RWPE1 (cell line): ENCODE data around the gene SPG7.

Experiments
- CTCF ChIA-PET: fragments of 350-600 bp; sonication (Branson Sonifier 250); formaldehyde crosslinking; extraction: SDS; loops from one replicate; lab custom pipeline; 2021; lab: Yijun Ruan, JAX
- POLR2A ChIA-PET: fragments of 400-600 bp; formaldehyde crosslinking; extraction: SDS; loops from one replicate; lab custom pipeline; 2020; ENCODE audit warnings: antibody characterized with exemption; ENCODE audit not compliant: low non-redundant PET; lab: Yijun Ruan, JAX
- DNase-seq: peaks from one replicate; pipeline ENCODE4 v3.0.0; 2012; ENCODE audit warnings: low spot score
- H3K27ac ChIP-seq: fragments of 450-650 bp; 2 replicates; pipeline ENCODE4 v1.5.1; 2017
- CTCF ChIP-seq: fragments of 450-650 bp; conservative IDR thresholded peaks from 2 replicates; pipeline ENCODE4 v1.5.1; 2017; ENCODE audit warnings: low read depth, mild to moderate bottlenecking

Gene SPG7

GRCh38 chr16:89522287-89522686 lies 14.1 kb downstream of the SPG7 start:
- DNase-seq, result no peak
- ChIA-PET POLR2A (no interaction called here), CTCF (no interaction called here)
- no peak overlapping the region for H3K27ac ChIP-seq
- TF ChIP-seq CTCF, result no peak

DNA sequence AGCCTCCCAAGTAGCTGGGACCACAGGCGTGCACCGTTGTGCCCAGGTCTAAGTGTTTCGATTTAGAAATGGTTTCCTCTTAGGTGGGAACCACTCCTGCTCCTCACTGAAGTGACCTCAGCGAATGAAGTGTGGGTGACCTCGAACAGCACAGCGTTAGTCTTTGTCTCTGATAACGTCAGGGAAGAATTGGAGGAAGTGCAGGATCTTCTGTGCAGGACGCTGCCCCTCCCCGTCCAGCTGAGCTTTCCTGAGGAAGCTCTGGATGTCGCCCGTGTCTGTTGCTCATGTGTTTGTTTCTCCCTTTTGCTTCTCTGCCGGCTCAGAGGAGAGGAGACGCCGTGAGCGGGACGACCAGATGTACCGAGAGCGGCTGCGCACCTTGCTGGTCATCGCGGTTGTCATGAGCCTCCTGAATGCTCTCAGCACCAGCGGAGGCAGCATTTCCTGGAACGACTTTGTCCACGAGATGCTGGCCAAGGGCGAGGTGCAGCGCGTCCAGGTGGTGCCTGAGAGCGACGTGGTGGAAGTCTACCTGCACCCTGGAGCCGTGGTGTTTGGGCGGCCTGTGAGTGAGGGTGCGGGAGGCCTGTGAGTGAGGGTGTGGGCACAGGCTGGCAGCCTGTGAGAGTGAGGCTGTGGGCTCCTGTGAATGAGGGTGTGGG lies 15.6 kb downstream of the SPG7 start:
- POLR2A ChIA-PET, result no interaction called here
- TF ChIP-seq CTCF, result no peak
- CTCF ChIA-PET, result no interaction called here
- no peak overlapping the region for H3K27ac ChIP-seq
- no peak for DNase-seq

DNA sequence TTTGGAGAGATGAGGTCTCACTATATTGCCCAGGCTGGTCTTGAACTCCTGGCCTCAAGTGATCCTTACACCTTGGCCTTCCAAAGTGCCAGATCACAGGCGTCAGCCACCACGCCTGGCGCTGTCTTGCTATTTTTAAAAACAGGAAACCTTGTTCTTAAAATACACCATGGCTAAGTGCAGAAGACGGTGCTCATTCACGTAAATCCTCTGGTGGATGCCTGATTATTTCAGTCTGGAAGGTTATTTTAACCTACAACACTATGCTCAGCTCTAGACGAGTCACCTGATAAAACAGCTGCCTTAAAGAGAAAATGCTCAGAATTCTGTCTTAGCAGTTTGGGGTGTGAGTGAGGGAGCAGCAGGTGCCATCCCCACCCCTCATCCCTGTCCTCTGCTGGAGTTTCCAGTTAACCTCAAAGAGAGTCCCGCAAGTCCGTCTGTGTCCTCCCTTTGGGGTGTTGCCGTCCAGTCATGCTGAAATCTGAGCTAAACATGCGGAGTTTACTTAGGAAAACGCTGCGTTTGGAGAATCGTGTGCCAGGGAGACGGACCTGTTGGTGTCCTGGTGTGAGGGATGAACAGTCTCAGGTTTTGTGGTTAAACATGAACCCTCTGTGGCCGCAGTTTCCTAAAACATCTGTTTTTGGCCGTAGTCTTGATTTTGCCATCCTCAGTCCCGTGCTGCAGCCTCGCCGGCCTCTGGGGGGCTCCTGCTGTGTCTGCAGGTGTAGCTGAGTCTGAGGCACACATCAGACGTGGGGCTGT lies 17.1 kb downstream of the SPG7 start:
- H3K27ac ChIP-seq, result no peak overlapping the region
- TF ChIP-seq CTCF, result no peak
- ChIA-PET CTCF (no interaction called here), POLR2A (interaction anchor here (0.5 kb wide), 1 partner anchor 34 kb away, joined by 3 read pairs; no protein-coding TSS in a partner anchor)
- no peak for DNase-seq

- 0 out of 2 replicates have a peak overlapping the region, but pooled peaks have one; percentile 1 for H3K27ac ChIP-seq
- ChIA-PET POLR2A (interaction anchor here (0.6 kb wide), 1 partner anchor 11 kb away, joined by 8 read pairs; no protein-coding TSS in a partner anchor), CTCF (no interaction called here)
- DNase-seq, result no peak
- TF ChIP-seq CTCF, result no peak
These were observed 20.9 kb downstream of the SPG7 start for GRCh38 chr16:89529097-89529496.

DNA sequence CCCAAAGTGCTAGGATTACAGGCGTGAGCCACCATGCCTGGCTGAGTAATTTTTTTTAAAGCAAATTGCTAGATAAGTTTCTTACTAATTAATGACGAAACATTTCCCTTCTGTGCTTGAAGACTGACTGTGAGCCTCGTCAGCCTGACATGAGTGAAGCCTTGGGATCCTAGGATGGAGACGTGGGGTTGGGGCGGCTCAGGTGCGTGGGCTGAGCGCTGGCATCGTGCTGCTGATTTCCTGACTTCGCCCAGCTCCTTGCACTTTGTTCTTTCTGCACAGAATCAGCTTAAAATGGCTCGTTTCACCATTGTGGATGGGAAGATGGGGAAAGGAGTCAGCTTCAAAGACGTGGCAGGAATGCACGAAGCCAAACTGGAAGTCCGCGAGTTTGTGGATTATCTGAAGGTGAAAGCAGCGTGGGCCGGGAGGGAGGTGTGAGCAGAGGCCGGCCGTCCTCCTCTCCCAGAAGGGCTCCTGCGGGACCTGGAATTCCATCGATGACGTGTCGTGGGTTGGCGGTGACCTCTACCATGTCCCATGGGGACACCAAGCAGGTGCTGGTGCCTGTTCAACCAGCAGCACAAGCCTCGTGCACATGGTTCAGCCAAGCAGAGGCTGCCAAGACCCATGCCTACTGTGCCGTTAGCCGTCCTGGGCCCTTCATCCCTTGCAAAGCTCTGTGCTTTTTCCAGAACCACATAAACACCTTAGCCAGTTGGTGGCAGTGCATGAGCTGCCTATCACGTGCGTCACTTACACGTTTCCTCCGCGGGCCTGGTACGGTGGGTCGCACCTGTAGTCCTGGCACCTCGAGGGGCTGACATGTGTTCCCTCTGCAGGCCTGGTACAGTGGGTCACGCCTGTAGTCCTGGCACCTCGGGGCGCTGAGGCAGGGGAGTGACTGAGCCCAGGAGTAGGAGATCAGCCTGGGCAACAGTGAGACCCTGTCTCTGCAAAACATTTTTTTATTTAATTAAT lies 22.5 kb downstream of the SPG7 start:
- no peak for DNase-seq
- ChIA-PET POLR2A (no interaction called here), CTCF (interaction anchor here (0.6 kb wide), 1 partner anchor 88 kb away, joined by 3 read pairs; no protein-coding TSS in a partner anchor)
- no peak for TF ChIP-seq CTCF
- H3K27ac ChIP-seq, result no peak overlapping the region; the same call in 1 of the 2 replicates
